Esophagus squamous epithelium (tissue), 4 donors: ENCODE data around the gene SLC4A1.

Experiments
- CTCF ChIP-seq, 6 experiments: fragments of 450-650 bp in 4 of 6; fragments of 200-600 bp in 2 of 6; sonication (generic) in 2 of 6; IDR thresholded peaks; one replicate each; pipeline ENCODE4 v1.5.1; 2016 to 2019; ENCODE audit warnings: antibody characterized with exemption in 6 of 6, mild to moderate bottlenecking in 4 of 6, moderate library complexity in 4 of 6
- POLR2A ChIP-seq, 4 donors: fragments of 450-650 bp; IDR thresholded peaks; one replicate each; pipeline ENCODE4 v1.6.1; 2017; ENCODE audit warnings: antibody characterized with exemption in 4 of 4, mild to moderate bottlenecking in 4 of 4, moderate library complexity in 3 of 4

- TF ChIP-seq CTCF (IDR thresholded peaks at IDR 0.05) (no peak), POLR2A (IDR thresholded peaks at IDR 0.05) (no peak)
Measured at GRCh38 chr17:44232061-44232460, 35.9 kb downstream of the SLC4A1 start.
